HK-2 (cell line): ENCODE measurements around the gene TOX2.

Source experiments
- DNase-seq: peaks from one replicate; pipeline ENCODE4 v3.0.0-alpha.2; 2018; ENCODE audit not compliant: unreplicated experiment

Gene TOX2

GRCh38 chr20:43957392-43957791, 42.7 kb downstream of the TOX2 start:
- DNase-seq = no peak

GRCh38 chr20:43958626-43959025, 44.0 kb downstream of the TOX2 start:
- DNase-seq = no peak

DNA sequence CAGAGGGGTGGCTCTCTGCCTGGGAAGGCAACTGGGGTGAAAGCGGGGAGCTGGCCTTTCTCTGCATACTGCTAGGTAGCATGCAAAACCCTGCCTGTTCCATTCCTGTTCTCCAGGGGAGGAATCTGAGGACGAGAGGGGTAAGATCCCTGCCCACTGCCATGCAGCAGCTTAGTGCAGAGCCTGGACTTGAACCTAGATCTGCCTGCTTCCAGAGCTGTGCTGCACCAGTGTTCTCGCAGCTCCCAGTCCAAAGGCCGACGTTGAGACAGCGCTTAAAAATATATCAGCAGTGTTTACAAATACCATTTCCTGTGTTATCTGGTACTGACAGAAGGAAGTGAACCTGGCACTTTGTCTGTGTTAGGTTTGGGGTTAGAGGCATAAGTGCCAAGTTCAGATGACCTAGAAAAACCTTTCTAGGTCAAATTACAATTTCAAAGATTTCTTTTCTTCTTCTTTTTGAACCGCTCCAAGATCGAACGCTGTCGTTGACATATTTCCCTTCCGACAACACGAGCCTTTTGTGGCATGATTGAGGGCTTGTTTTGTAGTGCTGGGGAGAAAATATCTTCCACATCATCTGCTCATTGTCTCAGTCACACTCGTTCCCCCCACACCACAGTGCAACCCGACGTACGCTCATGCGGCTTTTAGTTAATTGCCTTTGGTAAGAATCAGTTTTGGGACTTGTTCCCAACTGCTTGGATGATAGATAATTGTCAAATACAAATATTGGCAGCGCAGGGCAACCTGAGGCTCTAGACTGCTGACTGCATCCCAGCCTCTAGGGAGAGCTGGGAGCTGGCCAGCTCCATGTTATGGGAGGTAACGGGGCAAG, 44.6 kb downstream of the TOX2 start:
- DNase-seq = no peak

- DNase-seq = no peak
These were observed 45.2 kb downstream of the TOX2 start for GRCh38 chr20:43959920-43960227.

DNA sequence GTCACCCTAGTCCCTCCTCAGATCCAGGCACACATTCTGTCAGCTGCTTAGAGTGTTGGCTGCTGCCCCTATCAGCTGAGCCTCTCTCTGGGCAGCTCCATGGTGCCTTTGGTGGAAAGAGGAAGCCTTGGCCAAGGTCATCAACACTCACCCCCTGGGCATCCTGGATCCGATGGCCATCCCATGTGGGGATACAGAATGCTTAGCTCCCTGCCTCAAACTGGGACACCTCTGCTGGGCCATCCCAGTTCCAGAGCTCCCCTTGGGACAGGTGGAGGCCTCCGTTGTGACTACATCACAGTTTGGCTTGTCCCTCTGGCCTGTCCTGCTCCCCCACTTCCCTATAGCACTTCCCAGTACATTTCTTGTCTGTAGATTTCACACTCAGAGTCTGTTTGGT, 45.6 kb downstream of the TOX2 start:
- DNase-seq = no peak

DNA sequence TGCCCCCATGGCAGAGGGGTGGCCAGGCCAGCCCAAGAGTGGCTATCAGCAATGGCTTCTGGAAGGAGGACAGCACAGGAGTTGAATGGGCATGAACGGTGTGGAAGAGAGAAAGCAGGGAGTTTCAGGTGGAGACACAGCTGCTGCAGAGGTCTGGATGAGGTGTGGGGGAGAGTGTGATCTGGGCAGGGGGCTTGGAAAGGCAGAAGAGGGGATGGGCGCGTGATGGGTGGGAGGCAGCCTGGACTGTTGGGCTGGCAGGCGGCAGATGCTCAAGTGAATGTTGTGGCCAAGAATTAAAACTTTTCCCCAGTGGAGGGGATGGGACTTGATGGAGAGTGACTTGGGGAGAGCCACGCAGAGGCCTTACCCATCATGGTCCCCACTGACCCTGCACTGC, 46.5 kb downstream of the TOX2 start:
- no peak for DNase-seq

GRCh38 chr20:43961541-43962471, 47.2 kb downstream of the TOX2 start:
- no peak for DNase-seq

DNA sequence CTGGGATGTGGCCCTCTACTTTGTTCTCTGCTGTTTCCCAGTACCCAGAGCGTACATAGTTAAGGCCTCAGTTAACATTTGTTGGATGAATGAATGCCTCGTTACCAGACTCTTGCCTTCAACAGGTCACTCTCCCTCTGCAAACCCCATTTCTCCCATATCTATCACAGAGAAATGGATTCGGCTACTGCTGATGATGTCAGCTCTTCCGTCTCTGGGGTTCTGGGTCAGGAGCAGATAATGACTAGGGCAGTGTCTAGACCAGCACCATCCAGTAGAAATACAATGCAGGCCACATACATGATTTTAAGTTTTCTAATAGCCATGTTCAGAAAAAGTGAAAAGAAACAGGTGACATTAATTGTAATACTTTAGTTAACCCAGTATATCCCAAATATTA, 47.9 kb downstream of the TOX2 start:
- no peak for DNase-seq

- DNase-seq = no peak
These were observed 48.6 kb downstream of the TOX2 start for GRCh38 chr20:43963233-43963632.

DNA sequence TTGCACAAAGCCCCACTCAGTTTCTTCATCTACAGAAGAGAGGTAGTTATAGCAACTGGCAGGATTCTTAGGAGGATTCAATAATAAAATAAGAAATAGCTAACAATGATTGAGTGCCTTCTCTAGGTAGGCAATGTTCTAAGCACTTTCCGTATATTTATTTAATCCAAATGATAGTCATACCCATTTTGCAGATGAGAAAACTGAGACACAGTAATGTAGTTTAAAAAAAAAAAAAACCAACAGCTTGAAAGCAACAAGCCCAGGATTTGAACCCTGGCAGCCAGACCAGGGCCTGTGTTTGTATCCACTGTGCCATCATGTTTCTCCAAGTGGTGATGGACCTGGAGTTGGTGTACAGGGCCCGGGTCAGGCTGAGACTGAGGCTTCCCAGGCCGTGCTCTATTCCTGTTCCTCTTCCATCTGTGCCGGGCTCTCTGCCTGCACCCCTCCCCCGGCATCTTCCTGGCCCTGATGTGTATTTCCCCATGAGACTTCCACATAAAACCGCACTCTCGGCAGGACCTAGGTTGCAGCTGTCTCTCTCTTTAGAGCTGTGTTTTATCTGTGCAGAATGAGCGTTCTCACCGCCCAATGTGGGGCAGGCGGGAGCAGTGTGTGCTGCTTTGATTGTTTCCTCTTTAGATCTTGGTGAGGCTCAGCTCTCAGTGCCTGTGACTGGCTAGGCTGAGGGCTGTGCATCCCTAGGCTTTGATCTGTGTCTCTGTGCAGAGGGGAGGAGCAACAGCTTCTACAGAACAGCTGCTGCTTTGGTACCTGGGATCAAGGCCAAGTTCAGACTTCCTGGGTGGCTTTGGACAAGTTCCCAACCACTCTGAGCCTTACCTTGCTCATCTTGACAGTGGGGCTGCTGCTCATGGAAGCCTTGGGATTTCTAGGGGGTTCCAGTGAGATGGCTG, 49.5 kb downstream of the TOX2 start:
- DNase-seq = no peak

GRCh38 chr20:43968341-43969000, 53.8 kb downstream of the TOX2 start:
- DNase-seq = no peak

- DNase-seq = no peak
These were observed 54.4 kb downstream of the TOX2 start for GRCh38 chr20:43969028-43969447.

GRCh38 chr20:43969501-43970182, 55.0 kb downstream of the TOX2 start:
- no peak for DNase-seq

- no peak for DNase-seq
These were observed 56.6 kb downstream of the TOX2 start for GRCh38 chr20:43971267-43971666.

DNA sequence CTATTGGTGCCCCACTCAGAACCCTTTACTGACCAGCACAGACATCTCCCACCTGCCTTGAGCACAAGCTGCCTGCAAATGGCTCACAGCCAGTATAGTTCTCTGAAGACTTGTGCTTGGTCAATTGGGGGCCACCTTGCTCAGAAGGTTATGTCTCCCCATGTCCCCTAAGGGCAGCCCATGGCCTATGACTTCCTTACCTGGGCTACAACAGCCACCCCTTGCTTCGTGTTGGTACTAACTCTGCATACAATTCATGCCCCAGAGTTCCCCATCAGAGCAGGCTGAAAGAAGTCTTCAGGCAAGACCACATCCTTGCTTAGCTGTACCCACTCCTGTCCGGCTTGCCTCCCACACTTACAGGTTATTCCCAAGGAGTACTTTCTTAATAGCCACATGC, 57.4 kb downstream of the TOX2 start:
- no peak for DNase-seq

DNA sequence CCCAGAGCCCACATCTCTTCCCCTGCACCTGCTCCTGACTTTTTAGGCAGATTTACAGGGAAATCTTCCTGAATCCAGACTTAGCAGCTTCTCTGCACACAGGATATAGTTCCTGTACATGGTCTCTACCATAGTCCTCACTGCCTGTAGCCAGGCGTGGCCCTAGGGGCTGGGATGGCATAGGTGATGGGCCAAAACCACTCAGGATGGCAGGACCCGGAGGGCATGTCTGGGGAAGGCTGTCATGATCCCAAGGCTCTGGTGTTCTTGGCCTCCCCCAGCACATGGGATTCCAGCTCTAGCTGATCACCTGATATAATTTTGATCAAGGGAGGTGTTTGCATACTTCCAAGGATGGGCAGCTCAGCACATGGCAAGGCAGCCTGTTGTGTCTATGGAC, 58.0 kb downstream of the TOX2 start:
- no peak for DNase-seq

DNA sequence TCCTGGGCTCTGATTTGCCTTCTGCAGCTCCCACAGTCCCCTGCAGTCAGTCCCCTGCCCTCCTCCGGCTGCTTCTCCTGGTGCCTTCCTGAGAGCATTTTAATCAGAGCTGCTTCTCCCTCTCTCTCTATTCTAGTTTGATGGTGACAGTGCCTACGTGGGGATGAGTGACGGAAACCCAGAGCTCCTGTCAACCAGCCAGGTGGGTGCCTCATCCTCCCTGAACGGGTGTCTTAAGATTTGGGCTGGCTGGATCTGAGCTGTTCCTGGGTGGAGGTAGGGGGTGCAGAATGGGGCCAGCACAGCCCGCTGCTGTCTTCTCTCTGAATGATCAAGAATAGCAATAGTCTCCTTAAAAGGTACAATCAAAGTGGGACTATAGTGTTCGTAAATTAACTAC, 58.6 kb downstream of the TOX2 start:
- no peak for DNase-seq

GRCh38 chr20:43973671-43974450, 59.2 kb downstream of the TOX2 start:
- no peak for DNase-seq

DNA sequence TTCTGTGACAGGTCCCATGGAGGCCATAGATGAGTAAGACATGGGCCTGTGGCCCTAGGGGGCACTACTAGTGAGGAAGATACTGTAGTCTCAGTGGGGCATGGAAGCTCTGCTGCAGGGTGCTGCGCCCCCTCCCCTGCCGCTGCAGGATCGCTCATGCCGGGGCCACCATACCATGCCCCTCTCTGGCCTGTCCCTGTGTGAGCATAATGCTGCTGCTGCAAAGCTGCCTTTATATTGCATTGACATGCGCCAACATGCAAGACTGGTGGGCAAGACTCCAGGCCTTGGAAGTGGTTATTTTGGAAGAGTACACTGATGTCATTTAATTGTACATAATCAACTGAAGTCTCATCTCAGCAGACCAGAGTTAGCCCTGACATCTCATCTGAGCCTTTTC, 60.0 kb downstream of the TOX2 start:
- no peak for DNase-seq
